SKM-1 (cell line): ENCODE data around the gene JAKMIP1.
"Not testable (repeated sequence)": the region's sequence is repeated elsewhere in the genome, so short reads cannot be mapped to it uniquely, and the experiment has no call there.

Experiments
- DNase-seq: peaks from one replicate; lab custom pipeline; 2025; ENCODE audit not compliant: unreplicated experiment; lab: John Stamatoyannopoulos, UW

The JAKMIP1 gene

GRCh38 chr4:6021831-6022606 is 178.3 kb downstream of the JAKMIP1 start:
- DNase-seq, result no peak

DNA sequence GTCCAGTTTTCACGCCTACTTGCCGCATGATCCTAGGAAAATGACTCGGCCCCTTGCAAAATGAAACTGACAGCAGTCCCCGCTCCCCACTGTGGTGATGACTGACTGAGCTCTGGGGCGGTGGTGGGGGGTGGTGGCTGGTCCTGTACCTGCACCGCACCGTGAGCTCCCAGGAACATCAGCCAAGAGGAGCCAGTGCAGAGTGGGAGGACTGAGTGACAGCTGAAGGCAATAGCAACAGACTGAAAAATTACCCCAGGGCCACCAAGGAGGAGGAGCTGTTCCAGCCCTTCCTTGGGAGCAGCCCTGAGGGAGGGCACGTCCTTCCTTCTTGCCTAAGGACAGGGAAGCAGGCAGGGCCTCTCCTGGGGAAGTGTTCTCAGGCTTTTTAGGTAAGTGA is 179.7 kb downstream of the JAKMIP1 start:
- DNase-seq, result no peak

DNA sequence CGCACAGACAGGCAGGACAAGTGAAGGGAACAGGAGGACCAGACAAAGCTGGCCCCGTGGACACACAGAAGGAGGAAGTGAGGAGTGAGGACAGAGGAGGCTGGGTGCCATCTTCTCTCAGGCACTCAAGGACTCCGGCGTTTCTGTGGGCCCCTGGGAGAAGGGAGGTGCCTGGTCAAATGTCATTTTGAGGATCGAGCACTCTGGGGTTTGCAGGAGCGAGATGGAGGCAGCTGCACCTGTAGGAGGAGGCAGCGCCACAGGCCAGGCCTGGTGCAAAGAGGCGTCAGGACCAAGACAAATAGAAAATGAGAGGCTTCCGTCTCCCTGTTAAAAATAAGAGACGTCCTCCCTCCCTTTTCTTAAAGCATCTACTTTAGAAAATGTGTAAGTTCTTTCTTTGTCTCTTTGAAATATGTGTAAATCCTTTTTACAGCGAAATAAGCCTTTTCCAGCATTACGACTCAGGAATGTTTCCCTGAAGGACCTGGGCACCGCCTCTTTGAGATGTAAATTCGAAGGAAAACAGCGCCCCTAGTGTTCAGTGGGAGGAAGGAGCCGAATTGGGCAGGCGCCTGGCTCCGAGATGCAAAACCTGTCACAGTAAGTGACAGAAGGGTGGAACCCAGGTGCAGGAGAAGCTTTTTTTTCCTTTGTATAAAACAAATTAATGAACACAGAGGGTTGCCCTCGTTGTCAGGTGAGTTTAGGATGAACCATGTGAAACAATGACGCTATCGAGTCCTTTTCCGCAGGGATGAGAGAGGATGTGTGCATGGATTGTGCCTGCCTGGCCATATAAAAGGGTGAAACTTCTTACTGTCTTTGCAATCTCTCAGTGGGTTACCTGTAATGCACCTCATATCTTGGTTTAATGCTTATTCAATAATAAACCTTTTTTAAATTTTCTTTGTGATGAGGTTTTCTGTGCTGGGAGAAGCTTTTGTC is 180.8 kb downstream of the JAKMIP1 start:
- no peak for DNase-seq

GRCh38 chr4:6018331-6018730 is 182.0 kb downstream of the JAKMIP1 start, which contains the start of gene C4orf50:
Gene C4orf50 (minus strand): TSS chr4:6018431.
- DNase-seq, result no peak

DNA sequence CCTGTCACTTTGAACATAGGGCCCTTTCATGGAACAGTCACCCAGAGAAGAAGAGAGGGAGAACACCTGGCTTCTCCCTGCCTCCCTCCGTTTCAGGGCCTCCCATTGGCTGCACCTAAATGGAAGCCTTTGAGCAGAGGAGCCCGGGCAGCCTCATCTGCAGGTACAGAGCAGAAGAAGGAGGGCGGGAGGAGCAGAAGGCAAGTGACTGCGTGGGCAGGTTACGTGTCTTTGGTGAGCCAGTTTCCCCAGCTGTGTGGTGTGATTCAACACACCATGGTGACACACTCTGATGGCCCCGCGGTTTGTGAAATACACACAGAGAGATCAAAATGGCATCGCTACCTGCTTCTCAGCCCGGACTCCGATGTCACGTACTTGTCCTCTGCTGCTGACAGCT is 182.5 kb downstream of the JAKMIP1 start:
- no peak for DNase-seq

DNA sequence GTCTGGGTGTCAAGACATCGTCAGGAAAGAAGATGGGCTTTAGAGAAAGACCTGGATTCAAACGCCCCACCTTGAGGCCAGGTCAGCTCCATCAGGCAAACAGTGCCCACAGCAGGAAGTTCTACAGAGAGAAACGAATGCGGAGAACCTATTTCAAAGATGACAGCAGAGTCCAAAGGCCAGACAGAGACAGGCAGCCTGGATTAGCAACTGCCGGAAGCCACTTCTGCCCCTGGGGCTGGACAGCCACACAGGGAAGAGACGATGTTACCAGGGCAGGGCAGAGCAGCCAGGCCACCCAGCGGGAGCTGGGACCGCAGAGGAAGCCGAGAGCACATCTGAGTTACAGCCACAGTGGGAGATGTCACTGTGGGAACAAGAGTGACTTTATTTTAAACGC is 183.3 kb downstream of the JAKMIP1 start:
- DNase-seq, result no peak

DNA sequence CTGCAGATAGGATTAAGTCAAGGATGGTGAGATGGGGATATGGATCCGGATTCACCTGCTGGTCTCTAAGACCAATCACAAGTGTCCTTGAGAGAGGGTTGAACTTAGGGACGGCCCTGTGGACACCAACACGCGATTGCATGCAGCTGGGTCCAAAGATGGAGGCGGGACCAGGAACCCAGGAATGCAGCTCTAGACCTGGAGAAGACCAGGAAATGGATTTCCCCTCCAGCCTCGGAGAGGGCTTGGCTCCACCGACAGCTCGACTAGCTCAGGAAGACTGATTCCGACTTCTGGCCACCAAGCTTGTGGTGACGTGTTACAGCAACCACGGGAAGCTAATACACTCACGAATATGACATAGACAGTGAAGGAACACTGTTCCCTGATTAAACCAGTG is 186.8 kb downstream of the JAKMIP1 start:
- no peak for DNase-seq

DNA sequence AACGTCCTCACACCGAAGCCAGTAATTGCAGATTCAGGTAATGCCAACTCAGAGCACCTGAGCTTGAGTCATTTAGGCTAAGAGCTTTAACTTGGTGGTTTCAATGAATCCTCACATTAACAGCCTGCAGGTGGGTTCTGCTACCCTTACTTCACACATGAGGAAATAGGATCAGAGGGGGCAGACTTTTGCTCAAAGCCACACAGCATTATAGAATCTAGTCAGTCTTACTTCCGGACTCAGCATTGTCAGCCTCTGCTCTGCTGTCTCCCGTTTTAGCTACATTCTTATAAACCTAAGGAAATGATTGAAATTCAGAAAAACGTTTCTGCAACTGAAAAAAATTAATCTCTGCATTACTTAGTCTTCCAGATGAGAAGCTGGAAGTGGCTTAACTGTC is 188.1 kb downstream of the JAKMIP1 start:
- DNase-seq, result no peak

DNA sequence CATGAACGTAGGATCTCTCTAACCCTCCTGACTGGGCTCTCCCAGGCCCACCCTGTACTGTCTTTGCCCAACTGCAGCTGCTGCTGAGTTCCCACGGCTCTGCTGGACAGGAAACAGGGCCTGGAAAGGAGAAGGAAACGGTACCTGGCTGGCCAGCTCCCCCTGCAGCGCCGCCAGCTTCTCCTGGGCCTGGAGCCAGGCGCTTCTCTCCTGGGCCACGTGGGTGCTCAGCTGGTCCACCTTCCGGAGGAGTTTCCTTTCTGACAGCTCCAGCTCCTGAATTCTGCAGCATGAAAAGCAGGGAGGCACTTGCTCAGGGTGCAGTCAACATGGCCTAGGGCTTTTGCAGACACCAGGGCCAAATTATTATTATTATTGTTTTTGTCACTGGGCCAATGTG is 188.7 kb downstream of the JAKMIP1 start:
- no peak for DNase-seq

- no peak for DNase-seq
Observed at GRCh38 chr4:6011271-6011671, 189.1 kb downstream of the JAKMIP1 start.

DNA sequence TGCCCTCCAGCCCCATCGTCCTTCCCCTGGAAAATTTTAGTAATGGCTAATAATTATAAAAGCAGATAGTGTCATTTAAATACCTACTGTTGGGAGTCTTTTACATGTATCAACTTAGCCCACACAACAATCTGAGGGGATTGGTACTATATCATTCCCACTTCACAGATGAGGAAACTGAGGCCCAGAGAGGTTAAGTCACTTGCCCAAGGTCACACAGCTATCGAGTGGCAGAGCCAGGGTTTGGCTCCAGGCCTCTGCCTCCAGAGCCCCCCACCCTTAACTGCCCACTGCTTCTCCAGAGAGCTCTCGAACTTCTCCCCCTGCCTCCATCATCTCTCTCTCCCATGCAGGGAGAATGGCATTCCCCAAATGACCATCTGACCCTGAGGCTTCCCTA is 189.6 kb downstream of the JAKMIP1 start:
- DNase-seq, result no peak

DNA sequence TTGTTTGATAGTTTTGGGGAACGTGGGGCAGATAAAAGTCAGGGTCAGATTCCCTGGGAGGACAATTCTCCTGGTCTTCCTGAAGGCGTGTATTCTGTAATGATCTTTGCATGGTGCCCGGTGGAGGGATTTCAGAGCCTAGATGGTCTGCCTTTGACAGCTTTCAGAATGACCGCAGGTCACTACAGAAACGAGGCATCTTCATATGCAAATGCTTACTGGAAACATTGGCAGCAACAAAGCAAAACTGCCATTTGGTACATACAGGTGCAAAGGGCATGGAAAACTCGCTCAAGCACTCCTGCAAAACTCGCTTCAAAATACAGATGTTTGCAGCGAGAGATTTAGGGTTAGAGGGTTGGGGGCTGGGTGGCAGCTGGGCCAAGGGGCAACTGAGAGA is 190.9 kb downstream of the JAKMIP1 start:
- no peak for DNase-seq

DNA sequence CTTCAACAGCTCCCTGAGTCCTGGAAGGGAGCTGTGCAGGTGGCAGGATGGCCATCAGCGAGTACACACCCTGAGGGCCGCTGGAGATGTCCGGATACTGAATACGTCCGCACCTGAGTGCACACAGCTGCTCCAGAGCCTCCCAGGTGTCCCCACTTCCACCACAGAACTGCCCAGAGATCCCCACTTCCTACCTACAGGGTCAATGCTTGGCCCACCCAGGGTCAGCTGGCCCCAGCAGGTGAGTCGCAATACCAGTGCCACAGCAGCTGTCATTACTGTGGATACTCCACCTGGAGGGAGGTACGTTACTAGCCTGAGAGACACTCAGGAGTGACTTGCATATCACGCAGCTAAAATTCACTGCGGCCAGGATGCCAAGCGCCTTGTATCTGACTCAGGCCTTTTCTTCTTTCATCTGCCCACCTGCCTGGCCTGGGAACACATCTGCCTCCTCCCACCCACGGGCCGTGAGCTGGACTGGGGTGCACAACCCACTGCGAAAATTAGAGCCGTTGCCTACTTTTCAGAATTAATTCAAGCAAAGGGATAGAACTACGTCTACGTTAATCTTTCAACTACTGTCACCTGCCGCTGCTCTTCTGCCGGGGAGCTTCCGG is 191.5 kb downstream of the JAKMIP1 start:
- no peak for DNase-seq

DNA sequence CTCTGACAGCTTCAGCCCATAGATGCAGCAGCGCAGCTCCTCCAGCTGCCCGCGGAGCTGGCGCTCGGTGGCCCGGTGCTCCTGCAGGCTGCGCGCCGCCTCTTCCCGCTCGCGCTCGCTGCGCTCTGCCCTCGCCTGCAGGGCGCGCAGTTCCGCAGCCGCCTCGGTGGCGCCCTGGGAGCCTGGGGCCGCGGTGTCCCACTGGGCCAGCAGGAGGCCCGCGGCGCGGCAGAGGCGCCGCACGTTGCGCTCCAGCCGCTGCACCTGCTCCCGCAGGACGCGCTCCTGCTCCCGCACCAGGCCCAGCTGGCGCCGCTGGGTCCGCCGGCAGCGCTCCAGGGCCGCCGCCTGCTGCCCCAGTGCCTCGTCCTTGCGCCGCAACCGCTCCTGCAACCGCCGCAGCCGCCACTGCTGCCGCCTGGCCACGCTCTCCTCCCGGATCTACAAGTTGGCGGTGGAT is 192.2 kb downstream of the JAKMIP1 start:
- no peak for DNase-seq

- DNase-seq, result no peak
Observed at GRCh38 chr4:6005175-6005574, 195.2 kb downstream of the JAKMIP1 start.

- not testable (repeated sequence) for DNase-seq
Observed at GRCh38 chr4:6003485-6003884, 196.9 kb downstream of the JAKMIP1 start.

DNA sequence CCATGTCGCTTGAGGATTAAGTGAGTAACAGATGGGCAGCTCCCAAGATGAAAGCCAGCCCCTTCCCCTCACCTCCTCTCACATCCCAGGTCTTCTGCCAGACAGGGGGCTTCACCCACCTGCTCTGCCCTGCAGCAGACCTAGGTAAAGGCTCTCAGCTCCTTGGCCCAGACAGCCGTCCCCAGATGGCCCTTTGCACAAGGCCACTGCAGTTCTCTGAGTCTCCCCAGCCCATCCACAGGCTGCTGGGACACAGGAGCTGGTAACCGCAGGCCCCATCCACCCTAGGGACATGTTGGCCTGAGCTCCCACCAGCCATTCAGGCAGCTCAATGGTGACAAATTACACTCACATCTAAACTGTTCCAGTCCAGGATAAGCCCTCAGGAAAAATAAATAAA is 197.4 kb downstream of the JAKMIP1 start:
- DNase-seq, result no peak

DNA sequence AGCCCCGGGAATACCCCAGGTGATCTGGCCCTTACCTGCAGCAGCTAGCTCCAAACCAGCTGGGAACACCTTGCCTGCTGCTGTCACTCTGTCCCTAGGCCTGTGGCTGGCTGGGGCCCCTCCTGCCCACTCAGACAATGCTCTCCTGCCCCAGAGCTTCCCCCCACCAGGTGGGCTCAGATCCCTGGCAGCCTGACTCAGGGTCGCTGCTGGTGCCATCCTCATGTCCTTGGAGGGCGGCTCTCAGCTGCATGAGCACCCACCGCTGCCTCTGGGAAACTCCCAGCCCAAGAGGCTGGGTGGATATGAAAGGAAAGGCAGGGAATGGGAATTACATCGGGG is 197.9 kb downstream of the JAKMIP1 start:
- no peak for DNase-seq

DNA sequence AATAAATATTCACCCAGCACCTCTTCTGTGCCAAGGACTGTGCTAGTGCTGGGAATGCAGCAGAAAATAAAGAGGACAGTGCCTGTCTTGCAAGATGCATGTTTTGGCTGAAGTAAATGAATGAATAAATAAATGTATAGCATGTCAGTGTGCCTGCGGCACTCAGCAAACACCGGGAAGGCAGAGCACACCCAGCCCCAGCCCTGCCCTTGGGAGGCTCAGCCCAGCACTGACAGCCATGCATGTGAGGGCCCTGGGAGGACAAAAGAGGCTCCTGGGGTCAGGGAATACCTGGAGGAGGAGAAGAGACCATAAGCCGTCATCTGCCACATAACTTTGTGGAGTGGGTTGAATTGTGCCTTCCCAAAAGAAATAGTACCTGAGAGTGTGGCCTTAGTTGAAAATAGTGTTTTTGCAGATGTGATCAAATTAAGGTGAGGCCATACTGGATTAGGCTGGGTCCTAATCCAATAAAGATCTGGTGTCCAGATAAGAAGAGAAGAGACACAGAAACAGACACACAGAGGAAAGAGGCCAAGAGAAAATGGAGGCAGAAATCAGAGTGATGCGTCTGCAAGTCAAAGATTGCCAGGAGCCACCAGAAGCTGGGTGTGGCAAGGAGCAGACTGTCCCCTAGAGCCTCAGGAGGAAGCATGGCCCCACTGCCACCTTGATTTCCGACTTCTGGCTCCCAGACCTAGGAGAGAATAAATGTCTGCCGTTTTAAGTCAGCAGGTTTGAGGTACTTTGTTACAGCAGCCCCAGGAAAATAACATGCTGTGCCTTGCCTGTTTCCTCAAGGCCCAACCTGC is 198.5 kb downstream of the JAKMIP1 start:
- DNase-seq, result no peak

DNA sequence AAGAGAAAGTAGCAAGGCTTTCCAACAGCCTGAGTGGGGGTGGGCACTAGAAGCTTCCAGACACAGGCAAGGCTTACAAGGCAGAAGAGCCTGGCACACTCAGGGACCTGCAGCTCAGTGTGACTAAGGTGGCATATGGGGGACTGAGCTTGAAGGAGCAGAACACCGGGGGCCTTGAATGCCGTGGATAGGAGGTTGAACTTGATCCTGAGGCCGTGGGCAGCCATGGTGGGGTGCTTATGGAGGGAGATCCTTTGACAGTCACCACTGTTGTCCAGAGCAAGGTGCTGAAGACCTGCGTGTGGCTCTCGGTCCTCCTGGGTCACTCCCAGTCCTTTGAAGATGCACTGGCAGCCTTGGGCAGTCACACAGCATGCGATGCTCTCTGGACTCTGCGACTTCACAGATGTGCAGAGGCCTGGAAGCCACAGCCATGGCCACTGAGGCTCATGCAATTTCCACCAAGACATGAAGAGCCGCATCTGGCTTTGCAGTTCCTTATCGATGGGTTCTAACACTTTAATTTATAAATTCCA is 200.5 kb downstream of the JAKMIP1 start:
- no peak for DNase-seq

DNA sequence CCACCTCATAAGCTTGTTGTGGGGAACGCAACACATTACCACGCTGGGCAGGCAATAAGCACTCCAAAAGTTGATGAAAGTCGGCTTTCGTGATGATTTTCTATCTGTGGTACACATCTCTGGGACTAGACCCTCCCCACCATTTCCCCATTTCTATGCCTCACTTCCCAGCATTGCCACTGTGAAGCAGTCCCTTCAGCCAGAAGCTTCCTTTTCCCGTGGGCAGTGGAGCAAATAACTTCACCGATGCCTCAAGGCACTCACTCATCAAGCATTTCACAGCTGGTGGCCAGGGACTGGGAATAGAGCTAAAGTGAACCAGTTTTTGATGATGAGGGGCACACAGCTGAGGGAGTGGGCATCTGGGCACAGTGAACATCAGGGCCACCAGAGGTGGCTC is 201.0 kb downstream of the JAKMIP1 start:
- DNase-seq, result no peak
